GM21381 (cell line): ENCODE results near the gene TMEM168.
"Not testable (repeated sequence)": the region's sequence is repeated elsewhere in the genome, so short reads cannot be mapped to it uniquely, and the experiment has no call there.

ENCODE experiments used
- ATAC-seq: cut with Tn5 transposase; IDR thresholded peaks from one replicate; pipeline ENCODE4 v1.9.1; 2021; ENCODE audit warnings: mild to moderate bottlenecking, moderate library complexity; ENCODE audit not compliant: unreplicated experiment

The TMEM168 gene

GRCh38 chr7:112789817-112790585 lies at the start of gene TMEM168:
TSS of gene TMEM168 (minus strand) at chr7:112790393. CDS start at chr7:112784825, 5,568 bp downstream.
- ATAC-seq: peak; percentile 83

GRCh38 chr7:112835928-112836327 lies 45.7 kb upstream of the TMEM168 start:
- ATAC-seq: not testable (repeated sequence)

GRCh38 chr7:112833082-112833481 lies 42.9 kb upstream of the TMEM168 start:
- no peak for ATAC-seq

GRCh38 chr7:112830769-112831168 lies 40.6 kb upstream of the TMEM168 start:
- ATAC-seq: no peak

GRCh38 chr7:112828696-112829095 lies 38.5 kb upstream of the TMEM168 start:
- ATAC-seq: no peak

- ATAC-seq: no peak
These were observed 31.2 kb upstream of the TMEM168 start for GRCh38 chr7:112821345-112821744.

GRCh38 chr7:112819536-112819935 lies 29.3 kb upstream of the TMEM168 start:
- no peak for ATAC-seq

- ATAC-seq: no peak
These were observed 16.0 kb upstream of the TMEM168 start for GRCh38 chr7:112806156-112806555.

- no peak for ATAC-seq
These were observed 12.2 kb upstream of the TMEM168 start for GRCh38 chr7:112802406-112802805.

- no peak for ATAC-seq
These were observed 10.3 kb upstream of the TMEM168 start for GRCh38 chr7:112800486-112800885.

GRCh38 chr7:112799448-112800120 lies 9.4 kb upstream of the TMEM168 start:
- ATAC-seq: no peak

- no peak for ATAC-seq
These were observed 8.3 kb upstream of the TMEM168 start for GRCh38 chr7:112798274-112799159.

- ATAC-seq: not testable (repeated sequence)
These were observed 6.4 kb upstream of the TMEM168 start for GRCh38 chr7:112796552-112796951.

- no peak for ATAC-seq
These were observed 2.2 kb upstream of the TMEM168 start for GRCh38 chr7:112792441-112792840.

- no peak for ATAC-seq
These were observed 1.4 kb upstream of the TMEM168 start for GRCh38 chr7:112791465-112792168.

GRCh38 chr7:112790586-112791003 lies 402 bp upstream of the TMEM168 start:
- ATAC-seq: peak; percentile 57

GRCh38 chr7:112789453-112789816 lies 758 bp downstream of the TMEM168 start:
- no peak for ATAC-seq

- no peak for ATAC-seq
These were observed 1.3 kb downstream of the TMEM168 start for GRCh38 chr7:112788778-112789343.

GRCh38 chr7:112784603-112785002 lies 5.6 kb downstream of the TMEM168 start:
- no peak for ATAC-seq

GRCh38 chr7:112782498-112782897 lies 7.7 kb downstream of the TMEM168 start:
- ATAC-seq: peak; percentile 88
